ENCODE results near the gene B4GALT1.

B4GALT1 gene

DNA sequence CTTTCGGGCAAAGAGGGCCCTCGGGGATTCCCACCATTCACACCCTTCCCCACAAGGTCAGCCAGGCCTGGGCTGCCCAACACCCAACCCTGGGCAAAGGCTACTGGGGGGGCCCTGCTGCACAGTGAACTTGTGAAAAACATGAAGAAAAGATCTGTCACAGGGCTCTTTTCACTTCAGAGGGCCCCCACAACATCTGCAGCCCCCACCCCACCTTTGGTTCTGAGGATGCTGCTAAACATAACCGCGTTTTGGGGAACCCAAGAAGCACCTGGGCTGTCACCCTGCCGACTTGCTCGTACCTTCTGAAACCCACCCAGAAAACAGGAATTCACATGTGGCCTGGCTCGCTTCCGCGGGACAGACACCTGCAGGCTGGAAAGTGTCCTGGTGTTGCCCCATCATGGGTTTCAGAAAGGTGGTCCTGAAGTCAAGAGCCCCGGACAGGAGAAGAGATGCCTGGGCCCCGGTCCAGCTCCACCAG, 29.3 kb downstream of the B4GALT1 start:
- TF ChIP-seq SIN3A (IDR thresholded peaks at IDR 0.05; ENCODE audit: borderline replicate concordance, insufficient read depth, low read length) = no peak
- TF ChIP-seq POLR2AphosphoS5 (IDR thresholded peaks at IDR 0.05; ENCODE audit: low read depth, low read length) = no peak
- TF ChIP-seq, protein P1, sequence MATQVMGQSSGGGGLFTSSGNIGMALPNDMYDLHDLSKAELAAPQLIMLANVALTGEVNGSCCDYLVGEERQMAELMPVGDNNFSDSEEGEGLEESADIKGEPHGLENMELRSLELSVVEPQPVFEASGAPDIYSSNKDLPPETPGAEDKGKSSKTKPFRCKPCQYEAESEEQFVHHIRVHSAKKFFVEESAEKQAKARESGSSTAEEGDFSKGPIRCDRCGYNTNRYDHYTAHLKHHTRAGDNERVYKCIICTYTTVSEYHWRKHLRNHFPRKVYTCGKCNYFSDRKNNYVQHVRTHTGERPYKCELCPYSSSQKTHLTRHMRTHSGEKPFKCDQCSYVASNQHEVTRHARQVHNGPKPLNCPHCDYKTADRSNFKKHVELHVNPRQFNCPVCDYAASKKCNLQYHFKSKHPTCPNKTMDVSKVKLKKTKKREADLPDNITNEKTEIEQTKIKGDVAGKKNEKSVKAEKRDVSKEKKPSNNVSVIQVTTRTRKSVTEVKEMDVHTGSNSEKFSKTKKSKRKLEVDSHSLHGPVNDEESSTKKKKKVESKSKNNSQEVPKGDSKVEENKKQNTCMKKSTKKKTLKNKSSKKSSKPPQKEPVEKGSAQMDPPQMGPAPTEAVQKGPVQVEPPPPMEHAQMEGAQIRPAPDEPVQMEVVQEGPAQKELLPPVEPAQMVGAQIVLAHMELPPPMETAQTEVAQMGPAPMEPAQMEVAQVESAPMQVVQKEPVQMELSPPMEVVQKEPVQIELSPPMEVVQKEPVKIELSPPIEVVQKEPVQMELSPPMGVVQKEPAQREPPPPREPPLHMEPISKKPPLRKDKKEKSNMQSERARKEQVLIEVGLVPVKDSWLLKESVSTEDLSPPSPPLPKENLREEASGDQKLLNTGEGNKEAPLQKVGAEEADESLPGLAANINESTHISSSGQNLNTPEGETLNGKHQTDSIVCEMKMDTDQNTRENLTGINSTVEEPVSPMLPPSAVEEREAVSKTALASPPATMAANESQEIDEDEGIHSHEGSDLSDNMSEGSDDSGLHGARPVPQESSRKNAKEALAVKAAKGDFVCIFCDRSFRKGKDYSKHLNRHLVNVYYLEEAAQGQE (IDR thresholded peaks at IDR 0.05; ENCODE audit: insufficient read depth in 1 of 2, low read depth in 2 of 2, low read length in 2 of 2) = no peak
- no peak for TF ChIP-seq TAF1 (IDR thresholded peaks at IDR 0.05; ENCODE audit: borderline replicate concordance, insufficient read depth, low read length)
- TF ChIP-seq FOXP2 (optimal IDR thresholded peaks at IDR 0.05; ENCODE audit: borderline replicate concordance, extremely low read depth, extremely low read length, insufficient read depth) = no peak

DNA sequence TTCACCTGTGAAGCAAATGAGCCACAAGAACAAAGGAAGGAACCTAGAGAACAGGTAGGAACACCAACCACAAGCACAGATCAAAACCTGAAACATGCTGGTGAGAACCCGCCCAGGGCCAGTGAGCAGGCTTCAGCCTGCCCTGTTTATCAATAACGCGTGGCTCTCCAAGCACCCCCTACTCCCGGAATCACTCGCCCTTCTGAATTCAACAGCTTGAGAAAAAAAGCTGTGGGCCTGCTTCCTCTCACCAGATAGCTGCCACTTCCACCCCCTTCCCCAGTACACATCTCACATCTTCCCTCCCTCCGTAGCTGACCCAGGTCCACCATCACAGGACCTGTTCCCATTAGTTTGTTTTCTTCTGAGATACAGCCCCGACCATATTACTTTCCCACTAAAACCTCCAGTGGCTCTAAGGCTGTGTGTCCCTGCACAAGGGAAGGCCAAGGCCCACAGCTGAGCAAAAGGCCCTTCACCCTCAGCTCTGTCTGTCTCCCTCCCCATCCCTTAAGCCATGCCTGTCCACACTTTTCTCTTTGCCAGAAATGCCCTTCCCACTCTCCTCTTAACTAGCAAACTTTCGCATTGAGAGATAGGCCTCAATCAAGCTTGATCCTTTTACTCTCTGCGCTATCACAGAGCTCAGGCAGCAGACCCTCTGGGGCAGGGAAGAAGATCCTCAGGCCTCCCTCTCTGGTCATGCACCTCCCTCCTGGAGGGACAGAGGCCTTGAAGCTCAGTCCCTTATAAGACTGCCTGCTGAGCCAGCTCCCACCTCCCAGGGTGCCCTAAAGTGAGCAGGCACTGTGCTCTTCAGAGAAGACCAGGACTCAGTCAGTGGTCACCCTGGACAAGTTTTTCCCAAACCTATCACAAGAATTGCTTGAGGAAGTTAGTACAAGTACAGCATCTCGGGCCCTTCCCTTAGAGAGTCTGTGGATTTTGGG, 30.1 kb downstream of the B4GALT1 start:
- TF ChIP-seq POLR2AphosphoS5 (IDR thresholded peaks at IDR 0.05; ENCODE audit: low read depth, low read length) = no peak
- no peak for TF ChIP-seq SIN3A (IDR thresholded peaks at IDR 0.05; ENCODE audit: borderline replicate concordance, insufficient read depth, low read length)
- TF ChIP-seq, protein P1 (IDR thresholded peaks at IDR 0.05; ENCODE audit: insufficient read depth in 1 of 2, low read depth in 2 of 2, low read length in 2 of 2) = no peak
- no peak for TF ChIP-seq FOXP2 (optimal IDR thresholded peaks at IDR 0.05; ENCODE audit: borderline replicate concordance, extremely low read depth, extremely low read length, insufficient read depth)
- TF ChIP-seq TAF1 (IDR thresholded peaks at IDR 0.05; ENCODE audit: borderline replicate concordance, insufficient read depth, low read length) = no peak

DNA sequence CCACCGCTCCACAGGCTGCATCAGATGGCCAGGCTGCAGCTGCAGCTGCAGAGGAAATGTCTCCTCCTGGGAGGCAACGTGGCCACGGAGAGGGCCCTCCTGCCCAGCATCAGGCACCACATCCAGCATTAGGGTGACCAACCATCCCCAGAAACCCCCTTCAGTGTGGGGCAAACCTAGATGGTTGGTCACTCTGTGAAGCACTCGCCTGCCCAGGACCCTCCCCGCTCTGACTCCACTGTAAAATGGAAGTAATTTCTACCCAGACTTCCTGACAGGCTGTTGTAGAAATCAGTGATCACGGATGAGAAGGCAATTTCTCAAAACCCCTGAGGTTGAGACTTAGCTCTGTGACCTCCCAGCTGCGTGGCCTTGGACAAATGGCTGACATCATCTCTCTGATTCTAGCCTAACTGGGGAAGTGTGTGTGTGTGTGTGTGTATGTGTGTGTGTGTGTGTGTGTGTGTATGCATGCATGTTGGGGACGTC, 31.6 kb downstream of the B4GALT1 start:
- TF ChIP-seq SIN3A (IDR thresholded peaks at IDR 0.05; ENCODE audit: borderline replicate concordance, insufficient read depth, low read length) = no peak
- TF ChIP-seq POLR2AphosphoS5 (IDR thresholded peaks at IDR 0.05; ENCODE audit: low read depth, low read length) = no peak
- no peak for TF ChIP-seq FOXP2 (optimal IDR thresholded peaks at IDR 0.05; ENCODE audit: borderline replicate concordance, extremely low read depth, extremely low read length, insufficient read depth)
- TF ChIP-seq, protein P1 (IDR thresholded peaks at IDR 0.05; ENCODE audit: insufficient read depth in 1 of 2, low read depth in 2 of 2, low read length in 2 of 2) = no peak
- TF ChIP-seq TAF1 (IDR thresholded peaks at IDR 0.05; ENCODE audit: borderline replicate concordance, insufficient read depth, low read length) = no peak

DNA sequence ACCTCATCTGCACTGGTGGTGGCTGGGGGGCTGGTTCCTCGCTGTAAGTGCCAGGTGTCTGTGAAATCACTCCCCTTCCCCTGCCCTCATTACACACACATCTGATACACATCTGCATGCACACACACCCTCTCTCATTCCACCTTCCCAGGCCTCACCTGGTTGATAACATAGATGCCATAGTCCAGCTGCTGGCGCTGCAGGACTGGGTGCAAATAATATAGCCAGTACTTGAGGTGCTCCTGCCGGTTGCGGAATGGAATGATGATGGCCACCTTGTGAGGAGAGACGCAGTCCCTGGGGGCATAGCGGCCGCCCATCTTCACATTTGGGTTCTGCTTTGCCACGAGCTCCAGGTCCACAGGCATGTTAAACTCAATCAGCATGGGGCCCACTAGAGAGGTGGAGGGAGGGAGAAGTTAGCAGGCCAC, 32.1 kb downstream of the B4GALT1 start:
- no peak for TF ChIP-seq POLR2AphosphoS5 (IDR thresholded peaks at IDR 0.05; ENCODE audit: low read depth, low read length)
- TF ChIP-seq, protein P1 (IDR thresholded peaks at IDR 0.05; ENCODE audit: insufficient read depth in 1 of 2, low read depth in 2 of 2, low read length in 2 of 2) = no peak
- no peak for TF ChIP-seq FOXP2 (optimal IDR thresholded peaks at IDR 0.05; ENCODE audit: borderline replicate concordance, extremely low read depth, extremely low read length, insufficient read depth)
- TF ChIP-seq TAF1 (IDR thresholded peaks at IDR 0.05; ENCODE audit: borderline replicate concordance, insufficient read depth, low read length) = no peak
- TF ChIP-seq SIN3A (IDR thresholded peaks at IDR 0.05; ENCODE audit: borderline replicate concordance, insufficient read depth, low read length) = no peak

All from PFSK-1 (cell line).